Neural progenitor cell (in vitro differentiated cells): ENCODE results near the gene SLC19A2.

Experiments
- EZH2 ChIP-seq: fragments of 200-600 bp; sonication (generic); IDR thresholded peaks from 2 replicates; pipeline ENCODE4 v1.6.1; 2017; ENCODE audit warnings: antibody characterized with exemption, mild to moderate bottlenecking, moderate library complexity
- EZH2phosphoT487 ChIP-seq: fragments of 200-600 bp; sonication (generic); IDR thresholded peaks from 2 replicates; pipeline ENCODE4 v1.6.1; 2017; ENCODE audit warnings: antibody characterized with exemption
- TF ChIP-seq, protein P1 (sequence below): fragments of 200-600 bp; sonication (generic); IDR thresholded peaks from 2 replicates; pipeline ENCODE4 v1.5.1; 2017; ENCODE audit warnings: antibody characterized with exemption, mild to moderate bottlenecking

DNA sequence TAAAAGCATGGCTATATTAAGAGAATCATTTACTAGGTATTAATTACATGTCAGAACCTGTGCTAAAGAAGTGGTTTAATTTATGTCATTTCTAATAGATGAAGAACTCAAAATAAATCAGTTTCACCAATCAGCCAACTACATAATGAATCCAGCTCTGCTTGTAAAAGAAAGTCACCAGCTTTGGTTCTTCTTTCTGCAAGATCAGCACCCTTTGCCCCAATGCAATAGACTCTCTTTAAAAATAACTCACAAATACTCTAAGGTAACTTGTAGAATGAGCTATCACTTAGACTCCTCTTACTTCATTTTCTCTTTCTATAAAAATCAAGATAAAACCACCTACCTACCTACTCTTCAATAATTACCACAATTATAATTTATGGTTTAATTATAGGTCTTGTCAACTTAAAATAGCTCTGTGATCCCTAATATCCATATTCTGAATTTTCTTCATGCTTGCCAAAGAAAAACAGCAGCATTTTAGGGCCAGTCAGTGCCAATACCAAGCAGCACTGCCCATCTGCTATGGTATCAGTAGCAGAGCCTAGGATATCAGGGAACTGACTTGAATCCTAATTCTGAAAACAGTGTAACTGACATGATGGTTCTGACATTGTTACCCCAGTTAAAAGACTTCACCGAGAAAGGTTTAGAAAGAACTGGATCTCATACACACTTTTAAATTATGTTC is 11.3 kb downstream of the SLC19A2 start:
- TF ChIP-seq, protein P1, sequence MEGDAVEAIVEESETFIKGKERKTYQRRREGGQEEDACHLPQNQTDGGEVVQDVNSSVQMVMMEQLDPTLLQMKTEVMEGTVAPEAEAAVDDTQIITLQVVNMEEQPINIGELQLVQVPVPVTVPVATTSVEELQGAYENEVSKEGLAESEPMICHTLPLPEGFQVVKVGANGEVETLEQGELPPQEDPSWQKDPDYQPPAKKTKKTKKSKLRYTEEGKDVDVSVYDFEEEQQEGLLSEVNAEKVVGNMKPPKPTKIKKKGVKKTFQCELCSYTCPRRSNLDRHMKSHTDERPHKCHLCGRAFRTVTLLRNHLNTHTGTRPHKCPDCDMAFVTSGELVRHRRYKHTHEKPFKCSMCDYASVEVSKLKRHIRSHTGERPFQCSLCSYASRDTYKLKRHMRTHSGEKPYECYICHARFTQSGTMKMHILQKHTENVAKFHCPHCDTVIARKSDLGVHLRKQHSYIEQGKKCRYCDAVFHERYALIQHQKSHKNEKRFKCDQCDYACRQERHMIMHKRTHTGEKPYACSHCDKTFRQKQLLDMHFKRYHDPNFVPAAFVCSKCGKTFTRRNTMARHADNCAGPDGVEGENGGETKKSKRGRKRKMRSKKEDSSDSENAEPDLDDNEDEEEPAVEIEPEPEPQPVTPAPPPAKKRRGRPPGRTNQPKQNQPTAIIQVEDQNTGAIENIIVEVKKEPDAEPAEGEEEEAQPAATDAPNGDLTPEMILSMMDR: no peak
- TF ChIP-seq EZH2: no peak
- no peak for TF ChIP-seq EZH2phosphoT487
